Astrocyte (in vitro differentiated cells and primary cell): ENCODE results near the gene CHTOP.

Source experiments
- EZH2 ChIP-seq: IDR thresholded peaks from 2 replicates; pipeline ENCODE4 v1.6.1; 2012; ENCODE audit warnings: mild to moderate bottlenecking, low read length, inconsistent platforms; ENCODE audit not compliant: insufficient read depth
- TF ChIP-seq, protein P1 (sequence below): IDR thresholded peaks from 2 replicates; pipeline ENCODE4 v1.5.1; 2011; ENCODE audit warnings: low read depth, mild to moderate bottlenecking, inconsistent platforms, low read length, moderate library complexity; ENCODE audit not compliant: insufficient read depth

DNA sequence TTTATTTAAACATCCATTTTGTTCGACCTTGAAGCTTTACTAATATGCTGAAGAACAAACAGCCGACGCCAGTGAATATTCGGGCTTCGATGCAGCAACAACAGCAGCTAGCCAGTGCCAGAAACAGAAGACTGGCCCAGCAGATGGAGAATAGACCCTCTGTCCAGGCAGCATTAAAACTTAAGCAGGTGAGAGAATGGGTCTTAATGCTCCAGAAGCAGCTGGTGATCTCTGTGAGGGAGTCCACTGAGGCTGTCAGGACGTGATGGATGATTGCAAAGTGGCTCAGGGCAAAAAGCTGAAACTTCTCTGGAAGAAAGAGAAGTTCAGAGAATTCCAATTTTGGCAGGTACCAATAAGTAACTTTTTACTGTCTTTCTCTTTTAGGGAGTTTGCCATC lies 4.4 kb downstream of the CHTOP start:
- TF ChIP-seq, protein P1, sequence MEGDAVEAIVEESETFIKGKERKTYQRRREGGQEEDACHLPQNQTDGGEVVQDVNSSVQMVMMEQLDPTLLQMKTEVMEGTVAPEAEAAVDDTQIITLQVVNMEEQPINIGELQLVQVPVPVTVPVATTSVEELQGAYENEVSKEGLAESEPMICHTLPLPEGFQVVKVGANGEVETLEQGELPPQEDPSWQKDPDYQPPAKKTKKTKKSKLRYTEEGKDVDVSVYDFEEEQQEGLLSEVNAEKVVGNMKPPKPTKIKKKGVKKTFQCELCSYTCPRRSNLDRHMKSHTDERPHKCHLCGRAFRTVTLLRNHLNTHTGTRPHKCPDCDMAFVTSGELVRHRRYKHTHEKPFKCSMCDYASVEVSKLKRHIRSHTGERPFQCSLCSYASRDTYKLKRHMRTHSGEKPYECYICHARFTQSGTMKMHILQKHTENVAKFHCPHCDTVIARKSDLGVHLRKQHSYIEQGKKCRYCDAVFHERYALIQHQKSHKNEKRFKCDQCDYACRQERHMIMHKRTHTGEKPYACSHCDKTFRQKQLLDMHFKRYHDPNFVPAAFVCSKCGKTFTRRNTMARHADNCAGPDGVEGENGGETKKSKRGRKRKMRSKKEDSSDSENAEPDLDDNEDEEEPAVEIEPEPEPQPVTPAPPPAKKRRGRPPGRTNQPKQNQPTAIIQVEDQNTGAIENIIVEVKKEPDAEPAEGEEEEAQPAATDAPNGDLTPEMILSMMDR, result no peak
- TF ChIP-seq EZH2, result no peak
